Hematopoietic multipotent progenitor cell treated with erythropoietin and hydrocortisone succinate and interleukin-3 and kit ligand, for 17 days (in vitro differentiated cells): ENCODE results near the gene SYNGR2.

Source experiments
- DNase-seq: peaks from one replicate; pipeline ENCODE4 v3.0.0-alpha.2; 2015; ENCODE audit warnings: low spot score

The SYNGR2 gene

DNA sequence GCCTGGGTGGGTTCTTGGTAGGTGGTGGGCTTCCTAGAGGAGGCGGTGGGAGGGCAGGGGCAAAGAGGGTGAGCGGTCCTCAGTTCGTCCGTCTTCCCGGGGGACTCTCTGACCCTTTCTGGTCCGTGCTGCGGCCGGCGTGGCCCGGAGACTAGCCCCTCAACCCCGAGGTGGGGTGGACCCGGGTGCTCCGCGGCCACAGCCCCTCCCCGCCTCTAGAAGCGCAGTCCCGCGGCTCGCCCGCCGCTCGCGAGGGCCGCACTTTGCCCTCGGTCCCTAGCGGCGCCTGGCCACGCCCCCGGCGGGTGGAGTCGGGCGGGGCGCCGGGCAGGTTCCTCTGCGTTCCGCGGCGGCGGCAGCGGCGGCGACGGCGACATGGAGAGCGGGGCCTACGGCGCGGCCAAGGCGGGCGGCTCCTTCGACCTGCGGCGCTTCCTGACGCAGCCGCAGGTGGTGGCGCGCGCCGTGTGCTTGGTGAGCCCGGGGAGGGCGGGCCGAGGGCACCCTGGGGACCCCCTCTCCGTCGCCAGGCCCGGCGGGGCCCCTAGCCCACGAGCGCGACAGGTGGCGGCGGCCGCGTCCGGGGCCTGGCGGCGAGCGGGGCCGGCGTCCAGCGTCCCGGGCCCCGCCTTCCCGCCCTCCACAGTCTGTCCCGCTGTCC is at the start of gene SYNGR2:
Gene SYNGR2 (plus strand): TSS at position 340 of the 661 bp plus-strand sequence. CDS start 36 bp downstream, at position 376.
- peak; percentile 88 for DNase-seq

DNA sequence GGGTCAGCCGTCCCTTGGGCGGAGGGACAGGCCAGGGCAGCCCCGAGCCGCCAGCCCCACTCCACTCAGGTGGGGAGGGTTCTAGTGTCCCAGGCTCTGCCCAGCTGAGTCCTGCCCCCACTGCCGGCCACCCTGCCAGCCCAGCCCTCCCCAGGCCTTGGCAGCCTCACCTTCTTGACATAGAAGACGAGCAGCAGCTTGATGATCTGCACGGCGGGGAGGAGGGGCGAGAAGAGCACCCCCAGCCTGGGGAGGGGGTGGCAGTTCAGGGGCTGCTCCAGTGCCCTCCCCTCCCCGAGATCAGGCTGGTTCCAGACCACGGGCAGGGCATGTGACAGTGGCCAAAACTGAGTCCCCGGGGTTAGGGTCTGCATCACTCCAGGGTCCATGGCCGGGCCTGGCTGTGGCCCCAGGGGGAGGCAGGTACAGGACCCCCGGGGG is 49.6 kb upstream of the SYNGR2 start:
- DNase-seq, result no peak

DNA sequence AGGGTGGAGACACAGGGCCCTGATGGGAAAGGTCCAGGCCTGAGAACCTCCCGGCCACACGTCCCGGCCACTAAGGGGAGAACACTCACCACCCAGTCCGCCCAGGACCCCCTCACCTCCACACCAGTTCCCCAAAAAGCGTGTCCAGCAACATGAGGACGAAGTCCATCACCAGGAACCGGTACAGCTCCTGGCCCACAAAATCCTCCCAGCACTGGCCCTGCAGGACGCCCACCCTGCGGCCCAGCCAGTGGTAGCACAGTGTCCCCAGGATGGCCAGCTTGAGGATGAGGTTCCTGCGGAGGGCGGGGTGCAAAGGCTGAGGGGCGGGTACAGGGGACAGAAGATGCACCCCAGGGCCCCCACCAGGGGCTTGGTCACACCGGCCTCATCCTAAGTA is 47.8 kb upstream of the SYNGR2 start:
- no peak for DNase-seq

DNA sequence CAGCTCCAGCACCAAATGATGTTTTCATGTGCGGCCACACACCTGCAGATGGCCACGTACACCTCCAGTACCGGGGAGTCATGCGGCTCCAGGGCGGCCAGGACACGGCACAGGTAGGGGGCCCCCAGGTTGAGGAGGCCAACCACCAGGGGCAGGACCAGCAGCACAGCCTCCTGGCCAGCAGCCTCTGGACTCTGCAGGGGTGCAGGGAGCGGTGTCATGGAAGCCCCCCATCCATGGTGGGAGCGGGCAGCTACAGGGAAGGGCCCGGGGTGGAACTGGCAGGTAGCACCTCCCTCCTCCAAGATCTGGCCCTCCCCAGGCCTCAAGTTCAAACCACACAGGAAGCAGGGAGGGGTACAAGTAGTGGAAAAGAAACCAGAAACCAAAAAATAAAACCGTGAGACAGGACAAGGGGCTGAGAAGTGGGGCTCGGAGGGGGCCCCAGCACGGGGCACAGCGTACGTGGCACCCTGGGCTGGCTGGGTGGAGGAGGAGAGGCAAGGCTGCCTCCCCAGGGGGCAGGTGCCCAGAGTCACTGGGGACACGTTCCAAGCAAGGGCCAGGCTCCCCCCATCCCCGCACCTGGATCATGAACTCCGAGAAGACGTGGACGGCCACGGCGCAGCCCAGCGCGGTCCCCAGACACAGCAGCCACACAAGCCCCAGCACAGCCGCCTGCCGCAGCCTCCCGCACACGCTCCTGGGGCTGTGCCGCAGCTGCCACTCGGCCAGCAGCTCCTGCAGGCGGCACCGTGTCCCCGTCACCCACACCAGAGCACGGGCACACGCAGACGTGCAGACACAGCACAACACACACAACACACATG is 47.2 kb upstream of the SYNGR2 start:
- no peak for DNase-seq

DNA sequence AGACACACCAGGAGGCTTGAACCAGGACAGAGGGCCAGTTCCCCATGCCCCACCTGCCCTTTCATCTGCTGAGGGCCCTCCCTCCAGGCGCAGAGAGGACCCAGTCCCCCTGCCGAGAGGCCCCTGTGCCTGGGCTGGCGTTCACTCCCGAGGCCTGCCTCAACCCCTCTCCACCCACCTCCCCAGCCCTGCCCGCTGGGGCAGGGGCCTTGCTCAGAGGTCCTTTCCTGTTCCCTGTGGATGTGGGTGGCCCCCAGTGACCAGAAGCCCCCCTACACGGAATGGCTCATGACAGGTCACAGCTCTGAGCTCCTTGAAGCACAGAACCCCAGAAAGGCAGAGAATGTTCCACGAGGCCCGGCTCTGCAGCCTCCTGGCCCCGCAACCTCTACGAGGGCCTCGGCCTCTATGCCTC is 46.6 kb upstream of the SYNGR2 start:
- no peak for DNase-seq

- DNase-seq, result no peak
Observed at GRCh38 chr17:78122216-78122930, 46.0 kb upstream of the SYNGR2 start.

DNA sequence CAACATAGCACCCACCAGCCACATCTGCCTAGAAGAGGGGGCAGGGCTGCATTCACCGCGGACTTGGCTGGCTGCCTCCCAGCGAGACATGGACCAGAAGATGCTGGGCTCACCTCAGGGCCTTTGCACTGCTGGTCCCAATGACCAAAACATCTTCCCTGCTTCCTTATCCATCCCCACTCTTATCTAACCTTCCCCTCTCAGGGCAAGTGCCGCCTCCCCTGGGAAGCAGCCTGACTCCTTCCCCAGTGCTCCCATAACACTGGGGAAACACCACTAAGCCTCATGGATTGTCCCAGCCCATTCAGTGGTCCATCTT is 45.5 kb upstream of the SYNGR2 start:
- DNase-seq, result no peak

DNA sequence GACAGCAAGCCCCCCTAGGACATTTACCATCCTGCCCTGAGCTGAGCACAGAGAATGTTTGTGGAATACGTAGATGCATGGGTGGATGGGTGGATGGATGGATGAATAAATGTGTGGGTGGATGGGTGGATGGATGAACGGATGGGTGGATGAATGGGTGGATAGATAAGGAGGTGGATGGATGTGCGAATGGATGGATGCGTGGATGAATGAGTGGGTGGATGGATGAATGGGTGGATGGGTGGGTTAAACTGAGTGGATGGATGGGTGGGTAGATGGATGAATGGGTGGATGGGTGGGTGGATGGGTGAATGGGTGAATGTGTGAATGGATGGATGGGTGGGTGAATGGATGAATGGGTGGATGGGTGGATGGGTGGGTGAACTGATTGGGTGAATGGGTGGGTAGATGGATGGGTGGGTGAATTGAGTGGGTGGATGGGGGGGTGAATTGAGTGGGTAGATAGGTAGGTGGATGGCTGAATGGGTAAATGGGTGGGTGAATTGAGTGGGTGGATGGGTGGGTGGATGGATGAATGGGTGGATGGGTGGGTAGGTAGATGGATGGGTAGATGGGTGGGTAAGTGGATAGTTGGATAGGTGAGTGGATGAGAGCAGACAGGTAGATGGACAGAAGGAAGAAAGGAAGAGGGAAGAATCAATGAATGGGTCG is 45.0 kb upstream of the SYNGR2 start:
- DNase-seq, result no peak

GRCh38 chr17:78124081-78124835 is 44.1 kb upstream of the SYNGR2 start:
- DNase-seq, result no peak

DNA sequence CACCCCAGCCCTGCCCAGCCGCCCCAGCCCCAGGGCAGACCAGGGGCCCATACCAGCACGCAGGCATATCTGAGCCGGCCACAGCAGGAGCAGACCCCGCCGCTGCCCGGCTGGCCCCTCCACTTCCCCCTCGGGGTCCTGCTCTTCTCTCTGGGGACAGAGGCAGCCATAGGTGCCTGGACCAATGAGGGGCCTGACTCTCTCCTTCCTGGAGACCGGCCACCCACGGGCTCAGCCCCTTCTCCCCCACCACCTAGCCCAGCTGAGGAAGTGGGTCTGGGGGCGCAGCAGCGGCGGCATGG is 43.6 kb upstream of the SYNGR2 start:
- DNase-seq, result no peak

GRCh38 chr17:78125138-78125913 is 43.1 kb upstream of the SYNGR2 start:
- no peak for DNase-seq

GRCh38 chr17:78125976-78126894 is 42.1 kb upstream of the SYNGR2 start:
- no peak for DNase-seq

DNA sequence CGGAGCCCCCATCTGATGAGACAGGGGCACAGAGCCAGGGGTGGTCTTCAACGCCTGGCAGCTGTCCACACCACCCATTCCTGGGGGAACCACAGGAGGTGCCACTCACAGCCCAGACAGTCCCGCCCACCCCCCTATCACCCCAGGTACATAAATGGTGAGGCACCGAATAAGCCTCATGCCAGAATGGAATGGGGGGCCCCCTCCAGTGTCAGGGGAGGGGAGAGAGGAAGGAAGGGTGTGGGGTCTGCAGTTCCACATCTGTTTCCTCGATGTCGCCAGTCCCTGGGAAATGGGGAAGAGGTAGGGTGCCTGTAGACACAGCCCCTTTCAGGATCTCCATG is 41.5 kb upstream of the SYNGR2 start:
- no peak for DNase-seq

DNA sequence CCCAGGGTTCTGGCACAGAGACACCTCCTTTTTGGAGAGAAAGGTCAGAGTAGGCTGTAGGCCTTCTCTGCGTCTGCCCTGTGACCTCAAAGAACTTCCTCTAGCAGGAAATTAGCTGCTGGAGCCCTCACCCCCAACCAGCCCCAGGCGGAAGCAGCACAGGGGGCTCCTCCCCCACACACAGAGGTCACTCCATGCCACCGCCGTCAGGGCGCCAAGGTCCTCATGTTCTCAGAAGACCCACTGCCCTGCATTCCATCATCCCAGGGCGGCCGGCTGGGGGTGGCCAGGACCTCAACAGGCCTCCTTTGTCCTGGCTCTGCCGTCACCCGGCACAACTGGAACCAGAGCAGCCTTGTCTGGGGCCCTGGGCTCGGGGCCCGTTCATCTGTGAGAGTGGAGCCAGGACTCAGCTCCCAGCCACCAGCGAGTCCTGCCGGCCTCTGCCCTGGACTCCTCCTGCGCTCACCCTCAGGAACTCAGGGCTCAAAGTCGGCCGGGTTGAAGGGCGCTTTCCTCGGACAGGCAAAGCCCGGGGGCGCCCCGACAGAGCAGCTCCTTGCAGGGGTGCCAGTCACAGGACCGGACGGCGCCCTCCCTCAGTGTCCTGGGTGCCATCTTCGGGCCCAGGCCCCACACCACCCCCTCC is 41.0 kb upstream of the SYNGR2 start:
- DNase-seq, result no peak

- peak; percentile 46 for DNase-seq
Observed at GRCh38 chr17:78127888-78128550, 40.4 kb upstream of the SYNGR2 start.

- DNase-seq, result peak; percentile 77
Observed at GRCh38 chr17:78128551-78129350, 39.6 kb upstream of the SYNGR2 start, which contains the start of gene TMC6. TSS of gene TMC6 (minus strand) at chr17:78128755. CDS start at chr17:78126832, 1,923 bp downstream.

GRCh38 chr17:78129351-78130089 is 38.9 kb upstream of the SYNGR2 start:
- DNase-seq, result no peak
